ENCODE data around the gene ATAD1. TPM values are rescaled to one million over a fixed set of nuclear protein-coding genes. Genes with fewer than 3 reads are reported as not detected.

The ATAD1 gene
- total and polyA plus RNA-seq, 2 of the 4 experiments (the other 2 are of a cell fraction), result 12.7 to 21.9 TPM

DNA sequence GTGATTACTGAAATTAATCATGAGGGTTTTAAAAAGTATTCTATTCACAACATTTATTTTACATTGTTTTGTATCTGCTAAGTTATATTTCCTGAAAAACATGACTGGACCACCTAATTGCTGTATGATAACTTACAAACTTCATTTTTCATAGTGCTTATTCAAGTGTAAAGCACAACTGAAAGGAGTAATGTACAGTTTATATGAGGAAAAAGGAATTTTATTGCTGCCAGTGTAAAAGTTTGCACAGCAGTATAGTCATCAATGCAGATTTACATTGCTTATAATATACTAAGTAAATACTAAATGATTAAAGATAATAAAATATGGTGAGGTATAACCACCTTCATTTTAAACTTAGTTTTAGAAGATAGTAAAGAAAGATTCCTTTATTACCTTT lies 49.4 kb upstream of the ATAD1 start (continued):
- TF ChIP-seq, protein P1, sequence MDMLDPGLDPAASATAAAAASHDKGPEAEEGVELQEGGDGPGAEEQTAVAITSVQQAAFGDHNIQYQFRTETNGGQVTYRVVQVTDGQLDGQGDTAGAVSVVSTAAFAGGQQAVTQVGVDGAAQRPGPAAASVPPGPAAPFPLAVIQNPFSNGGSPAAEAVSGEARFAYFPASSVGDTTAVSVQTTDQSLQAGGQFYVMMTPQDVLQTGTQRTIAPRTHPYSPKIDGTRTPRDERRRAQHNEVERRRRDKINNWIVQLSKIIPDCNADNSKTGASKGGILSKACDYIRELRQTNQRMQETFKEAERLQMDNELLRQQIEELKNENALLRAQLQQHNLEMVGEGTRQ (IDR thresholded peaks at IDR 0.05; ENCODE audit: low read depth, low read length), result no peak
- TF ChIP-seq CEBPB (IDR thresholded peaks at IDR 0.05; ENCODE audit: low read depth, low read length), result no peak
- no peak for TF ChIP-seq RAD21 (IDR thresholded peaks at IDR 0.05; ENCODE audit: low read length)
- no peak for TF ChIP-seq CHD1 (IDR thresholded peaks at IDR 0.05; ENCODE audit: low read depth, low read length)
- TF ChIP-seq FOS (IDR thresholded peaks at IDR 0.05; ENCODE audit: low read depth, low read length), result no peak

DNA sequence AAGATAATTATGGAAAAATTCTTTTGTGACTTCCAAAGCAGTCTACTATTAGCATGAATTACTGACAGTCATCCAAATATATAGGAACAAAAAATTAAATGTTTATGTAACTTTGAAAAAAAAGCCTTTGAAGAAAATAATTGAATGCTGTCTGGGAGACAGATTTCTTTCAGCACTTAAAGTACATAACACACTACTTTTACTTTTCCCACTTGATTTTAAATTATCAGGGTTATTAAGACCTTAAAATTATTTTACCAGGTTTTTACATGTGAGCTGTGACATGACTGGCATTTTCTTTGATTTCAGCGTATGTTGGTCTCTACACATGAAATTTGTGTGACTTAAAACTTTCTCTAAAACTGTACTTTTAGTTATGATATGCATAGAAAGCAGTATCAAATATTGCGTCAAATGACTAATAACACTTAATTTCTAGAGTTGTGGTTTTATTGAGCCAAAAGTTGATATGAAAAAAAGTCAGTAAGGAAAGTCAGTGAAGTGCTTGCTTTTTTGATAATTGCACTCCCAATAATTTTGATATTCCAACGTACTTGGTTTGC lies 48.5 kb upstream of the ATAD1 start:
- no peak overlapping the region for H3K18ac ChIP-seq (ENCODE audit: low read depth, low read length)
- H4K91ac ChIP-seq (ENCODE audit: insufficient read depth, low read depth, low read length), result no peak overlapping the region
- peaks cover 0 to 17% of the 10 kb centered on the region in 2 experiments; a peak in 2 of 4 replicates for H3K79me1 ChIP-seq (ENCODE audit: low read depth in 1 of 2, low read length in 2 of 2)
- peaks cover 59% of the 10 kb centered on the region; the same call in 1 of the 2 replicates for H4K20me1 ChIP-seq (ENCODE audit: insufficient read depth, low read length)
- H3K36me3 ChIP-seq (ENCODE audit: control insufficient read depth, insufficient read depth, low read length), result peaks cover 1% of the 10 kb centered on the region; the same call in 1 of the 2 replicates
- no peak overlapping the region for H4K8ac ChIP-seq (ENCODE audit: low read depth in 2 of 2, low read length in 2 of 2)
- H4K5ac ChIP-seq (ENCODE audit: low read depth, low read length), result no peak overlapping the region
- H3K4me1 ChIP-seq (ENCODE audit: control insufficient read depth, insufficient read depth, low read length), result peaks cover 1% of the 10 kb centered on the region; the same call in 1 of the 2 replicates
- H3K9ac ChIP-seq (ENCODE audit: low read depth, low read length), result peak overlapping the region; percentile 100
- TF ChIP-seq, protein P2, sequence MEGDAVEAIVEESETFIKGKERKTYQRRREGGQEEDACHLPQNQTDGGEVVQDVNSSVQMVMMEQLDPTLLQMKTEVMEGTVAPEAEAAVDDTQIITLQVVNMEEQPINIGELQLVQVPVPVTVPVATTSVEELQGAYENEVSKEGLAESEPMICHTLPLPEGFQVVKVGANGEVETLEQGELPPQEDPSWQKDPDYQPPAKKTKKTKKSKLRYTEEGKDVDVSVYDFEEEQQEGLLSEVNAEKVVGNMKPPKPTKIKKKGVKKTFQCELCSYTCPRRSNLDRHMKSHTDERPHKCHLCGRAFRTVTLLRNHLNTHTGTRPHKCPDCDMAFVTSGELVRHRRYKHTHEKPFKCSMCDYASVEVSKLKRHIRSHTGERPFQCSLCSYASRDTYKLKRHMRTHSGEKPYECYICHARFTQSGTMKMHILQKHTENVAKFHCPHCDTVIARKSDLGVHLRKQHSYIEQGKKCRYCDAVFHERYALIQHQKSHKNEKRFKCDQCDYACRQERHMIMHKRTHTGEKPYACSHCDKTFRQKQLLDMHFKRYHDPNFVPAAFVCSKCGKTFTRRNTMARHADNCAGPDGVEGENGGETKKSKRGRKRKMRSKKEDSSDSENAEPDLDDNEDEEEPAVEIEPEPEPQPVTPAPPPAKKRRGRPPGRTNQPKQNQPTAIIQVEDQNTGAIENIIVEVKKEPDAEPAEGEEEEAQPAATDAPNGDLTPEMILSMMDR (conservative IDR thresholded peaks at IDR 0.05; ENCODE audit: low read depth, low read length), result no peak
- TF ChIP-seq FOS (IDR thresholded peaks at IDR 0.05; ENCODE audit: low read depth, low read length), result no peak
- no peak for TF ChIP-seq BHLHE40 (IDR thresholded peaks at IDR 0.05; ENCODE audit: low read depth, low read length)
- peak; percentile 10; the same call in 1 of the 2 replicates for TF ChIP-seq NFE2L2 (IDR thresholded peaks at IDR 0.05; ENCODE audit: low read depth, low read length)
- no peak overlapping the region for H2AFZ ChIP-seq (replicated peaks; ENCODE audit: low read length, poor library complexity)
- H3K4ac ChIP-seq (ENCODE audit: low read depth, low read length), result no peak overlapping the region
- H3K27me3 ChIP-seq (ENCODE audit: control insufficient read depth, insufficient read depth, low read length), result no peaks in the 10 kb centered on the region
- H2BK15ac ChIP-seq (ENCODE audit: low read depth, low read length), result no peak overlapping the region
- intact Hi-C loops (cut with micrococcal nuclease), result loop anchor here (5.0 to 10.0 kb wide), 3 partner anchors 96 to 408 kb away; no protein-coding TSS in a partner anchor
- no peak overlapping the region for H2BK20ac ChIP-seq (ENCODE audit: low read depth, low read length)
- ATAC-seq (ENCODE audit: low read depth), result no peak
- no peaks in the 10 kb centered on the region for H3K9me3 ChIP-seq (ENCODE audit: control insufficient read depth, insufficient read depth, low read length)
- WGBS, 2 experiments (ENCODE audit: extremely low coverage in 2 of 2, insufficient read length in 1 of 2), result no CpG with 5 or more reads among the region's 3 CpGs
- H3K56ac ChIP-seq (ENCODE audit: extremely low read depth, insufficient read depth, low read length), result no peak overlapping the region
- peak overlapping the region; percentile 45 for H2BK5ac ChIP-seq (ENCODE audit: low read depth, low read length, poor library complexity, severe bottlenecking)
- H2AK9ac ChIP-seq (replicated peaks; ENCODE audit: low read depth, low read length, poor library complexity), result no peak overlapping the region
- no peak overlapping the region for H3K14ac ChIP-seq (replicated peaks; ENCODE audit: low read depth, low read length)
- BruUV-seq (replicated peaks), result no TSS peak
- no peak overlapping the region for H2AK5ac ChIP-seq (ENCODE audit: low read depth, low read length)
- CTCF ChIA-PET, result interaction anchor here (0.6 kb wide), 1 partner anchor 196 kb away, joined by 3 read pairs; no protein-coding TSS in a partner anchor
- H3K4me3 ChIP-seq (ENCODE audit: insufficient read depth, low read depth, low read length), result peak overlapping the region; percentile 73
- POLR2A ChIA-PET (ENCODE audit: unreplicated experiment), result interaction anchor here (0.5 kb wide), 1 partner anchor 520 kb away, joined by 3 read pairs; no protein-coding TSS in a partner anchor
- in situ Hi-C loops (cut with MboI; ENCODE audit: low sequenced_read_pairs), result no loop called here
- dilution Hi-C loops (cut with HindIII; ENCODE audit: low sequenced_read_pairs, unreplicated experiment), result no loop called here
- H3K27ac ChIP-seq (ENCODE audit: insufficient read depth, low read length), result peak overlapping the region; percentile 33; the same call in 1 of the 2 replicates
- peak overlapping the region; percentile 97 for H3K4me2 ChIP-seq (ENCODE audit: low read depth, low read length)
- no peak for DNase-seq
- H2BK120ac ChIP-seq (ENCODE audit: low read depth, low read length), result no peak overlapping the region
- peak overlapping the region; percentile 68; the same call in 1 of the 2 replicates for H3K23ac ChIP-seq (ENCODE audit: low read depth, low read length)
- H3K9me1 ChIP-seq (ENCODE audit: insufficient read depth, low read length), result no peaks in the 10 kb centered on the region; the same call in 1 of the 2 replicates

All from IMR-90 (cell line).